ENCODE measurements around the gene GDPD5.

GDPD5 gene

GRCh38 chr11:75518204-75518549 lies 7.6 kb downstream of the GDPD5 start:
- no peak overlapping the region for H3K4me3 ChIP-seq (ENCODE audit: low read length)
- DNase-seq (ENCODE audit: low read depth): no peak
- no peak for TF ChIP-seq CTCF (conservative IDR thresholded peaks at IDR 0.05; ENCODE audit: low read length)

- no peak for DNase-seq (ENCODE audit: low read depth)
- TF ChIP-seq CTCF (conservative IDR thresholded peaks at IDR 0.05; ENCODE audit: low read length): no peak
- no peak overlapping the region for H3K4me3 ChIP-seq (ENCODE audit: low read length)
Measured at GRCh38 chr11:75516886-75517285, 8.9 kb downstream of the GDPD5 start.

- no peak for DNase-seq (ENCODE audit: low read depth)
- no peak overlapping the region for H3K4me3 ChIP-seq (ENCODE audit: low read length)
- no peak for TF ChIP-seq CTCF (conservative IDR thresholded peaks at IDR 0.05; ENCODE audit: low read length)
Measured at GRCh38 chr11:75516140-75516539, 9.6 kb downstream of the GDPD5 start.

GRCh38 chr11:75514596-75514995 lies 11.1 kb downstream of the GDPD5 start:
- H3K4me3 ChIP-seq (ENCODE audit: low read length): no peak overlapping the region
- TF ChIP-seq CTCF (conservative IDR thresholded peaks at IDR 0.05; ENCODE audit: low read length): no peak
- DNase-seq (ENCODE audit: low read depth): no peak

GRCh38 chr11:75513250-75513649 lies 12.5 kb downstream of the GDPD5 start:
- no peak overlapping the region for H3K4me3 ChIP-seq (ENCODE audit: low read length)
- no peak for TF ChIP-seq CTCF (conservative IDR thresholded peaks at IDR 0.05; ENCODE audit: low read length)
- DNase-seq (ENCODE audit: low read depth): no peak

- TF ChIP-seq CTCF (conservative IDR thresholded peaks at IDR 0.05; ENCODE audit: low read length): no peak
- no peak for DNase-seq (ENCODE audit: low read depth)
- no peak overlapping the region for H3K4me3 ChIP-seq (ENCODE audit: low read length)
Measured at GRCh38 chr11:75510723-75511019, 15.1 kb downstream of the GDPD5 start.

- no peak for TF ChIP-seq CTCF (conservative IDR thresholded peaks at IDR 0.05; ENCODE audit: low read length)
- no peak overlapping the region for H3K4me3 ChIP-seq (ENCODE audit: low read length)
- no peak for DNase-seq (ENCODE audit: low read depth)
Measured at GRCh38 chr11:75510004-75510722, 15.6 kb downstream of the GDPD5 start.

Data from AG10803 (cell line).